ENCODE results near the gene CIC.

DNA sequence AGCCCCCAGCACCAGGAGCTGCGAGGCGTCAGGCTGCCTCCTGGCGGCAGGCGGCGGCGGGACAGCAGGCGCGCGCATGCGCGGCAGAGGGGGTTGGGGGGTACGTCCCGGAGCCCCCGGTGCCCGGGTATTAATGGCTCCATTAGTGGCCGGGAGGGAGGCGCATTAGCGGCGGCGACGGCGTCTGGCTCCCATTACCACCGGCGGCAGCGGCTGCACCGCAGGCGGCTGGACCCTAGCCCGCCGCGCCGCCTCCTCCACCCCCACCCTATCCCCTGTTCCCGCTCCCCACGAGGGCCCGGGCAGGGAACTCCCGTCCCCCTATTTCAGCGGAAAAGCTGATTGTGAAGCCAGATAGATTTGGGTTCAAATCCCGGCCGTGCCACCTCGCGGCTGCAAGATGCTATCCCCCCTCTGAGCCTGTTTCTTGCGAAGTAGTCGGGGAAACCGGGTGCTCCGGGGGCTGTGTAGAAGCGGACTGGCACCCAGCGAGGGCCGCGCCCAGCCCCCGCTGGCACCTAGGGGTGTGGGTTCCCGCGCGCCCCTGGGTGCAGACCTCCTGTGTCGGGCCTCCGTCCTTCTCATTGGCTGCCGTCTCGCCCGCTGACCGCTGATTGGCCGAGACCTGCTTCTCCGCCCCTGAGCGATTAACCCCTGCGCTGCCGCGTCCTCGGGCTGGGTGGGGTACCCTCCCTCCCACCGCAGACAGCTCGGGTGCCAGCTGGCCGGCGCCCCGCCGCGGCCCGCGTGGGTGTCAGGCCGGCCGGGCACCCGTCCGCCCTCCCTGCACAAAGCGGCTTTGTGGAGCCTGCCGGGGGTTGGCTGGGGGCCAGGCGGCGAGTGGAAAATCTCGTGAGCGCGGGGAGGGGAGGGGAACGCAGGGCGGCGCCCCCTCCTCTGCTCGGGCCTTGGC is 11.1 kb downstream of the CIC start:
- TF ChIP-seq, protein P1, sequence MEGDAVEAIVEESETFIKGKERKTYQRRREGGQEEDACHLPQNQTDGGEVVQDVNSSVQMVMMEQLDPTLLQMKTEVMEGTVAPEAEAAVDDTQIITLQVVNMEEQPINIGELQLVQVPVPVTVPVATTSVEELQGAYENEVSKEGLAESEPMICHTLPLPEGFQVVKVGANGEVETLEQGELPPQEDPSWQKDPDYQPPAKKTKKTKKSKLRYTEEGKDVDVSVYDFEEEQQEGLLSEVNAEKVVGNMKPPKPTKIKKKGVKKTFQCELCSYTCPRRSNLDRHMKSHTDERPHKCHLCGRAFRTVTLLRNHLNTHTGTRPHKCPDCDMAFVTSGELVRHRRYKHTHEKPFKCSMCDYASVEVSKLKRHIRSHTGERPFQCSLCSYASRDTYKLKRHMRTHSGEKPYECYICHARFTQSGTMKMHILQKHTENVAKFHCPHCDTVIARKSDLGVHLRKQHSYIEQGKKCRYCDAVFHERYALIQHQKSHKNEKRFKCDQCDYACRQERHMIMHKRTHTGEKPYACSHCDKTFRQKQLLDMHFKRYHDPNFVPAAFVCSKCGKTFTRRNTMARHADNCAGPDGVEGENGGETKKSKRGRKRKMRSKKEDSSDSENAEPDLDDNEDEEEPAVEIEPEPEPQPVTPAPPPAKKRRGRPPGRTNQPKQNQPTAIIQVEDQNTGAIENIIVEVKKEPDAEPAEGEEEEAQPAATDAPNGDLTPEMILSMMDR (IDR thresholded peaks at IDR 0.05), result peak; percentile 91 to 96 (median 95)
- TF ChIP-seq POLR2A (IDR thresholded peaks at IDR 0.05), result no peak
